Measurements from ENCODE around the gene SERGEF.

SERGEF gene

DNA sequence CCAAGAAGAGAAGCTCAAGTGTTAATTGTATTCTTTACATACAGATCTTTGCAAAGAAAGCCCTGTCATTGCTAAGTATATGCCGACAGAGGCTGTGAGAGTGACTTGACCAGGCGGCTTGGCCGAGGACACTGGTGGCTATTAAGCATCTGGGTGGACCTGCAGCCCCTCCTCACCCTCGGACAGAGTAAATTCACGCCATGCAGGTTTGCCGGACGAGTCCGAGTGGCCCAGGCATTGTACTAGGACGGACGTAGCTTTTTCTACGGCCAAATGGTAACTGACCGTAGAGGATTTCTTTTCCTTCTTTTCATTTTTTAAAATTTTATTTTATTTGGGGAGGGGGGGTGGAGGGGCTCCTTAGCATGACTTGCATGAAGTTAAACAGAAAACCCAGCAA is 231.2 kb downstream of the SERGEF start:
- H3K4me1 Mint-ChIP-seq (ENCODE audit: low read depth): no peaks in the 10 kb centered on the region
- H3K27ac Mint-ChIP-seq: no peak overlapping the region
- peaks cover 2% of the 10 kb centered on the region for H3K36me3 Mint-ChIP-seq
- H3K9me3 Mint-ChIP-seq (ENCODE audit: low read depth): no peaks in the 10 kb centered on the region
- H3K4me3 Mint-ChIP-seq: no peak overlapping the region
- H3K27me3 Mint-ChIP-seq: no peaks in the 10 kb centered on the region

DNA sequence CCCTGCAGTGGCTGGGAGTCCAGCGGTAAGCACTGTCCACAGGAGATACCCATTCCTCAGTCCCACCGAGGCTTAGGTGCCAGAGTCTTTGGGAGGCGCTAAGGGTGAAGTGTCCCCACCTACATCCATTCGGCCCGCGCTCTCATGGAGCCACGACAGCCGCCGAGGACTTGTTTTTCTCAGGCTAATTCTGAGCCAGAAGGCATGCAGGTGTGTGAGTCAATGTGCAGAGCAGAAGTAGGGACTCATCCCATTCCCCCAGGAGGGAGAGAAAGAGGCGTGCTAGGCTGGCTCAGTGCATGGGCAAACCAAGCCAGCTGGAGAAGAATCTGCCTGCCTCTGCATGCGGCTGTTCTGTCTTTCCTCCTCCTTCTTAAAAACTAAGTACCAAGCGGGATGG is 231.6 kb downstream of the SERGEF start:
- Mint-ChIP-seq H3K9me3 (ENCODE audit: low read depth) (no peaks in the 10 kb centered on the region), H3K4me3 (no peak overlapping the region), H3K27ac (no peak overlapping the region), H3K4me1 (ENCODE audit: low read depth) (no peaks in the 10 kb centered on the region), H3K36me3 (peaks cover 2% of the 10 kb centered on the region), H3K27me3 (no peaks in the 10 kb centered on the region)

DNA sequence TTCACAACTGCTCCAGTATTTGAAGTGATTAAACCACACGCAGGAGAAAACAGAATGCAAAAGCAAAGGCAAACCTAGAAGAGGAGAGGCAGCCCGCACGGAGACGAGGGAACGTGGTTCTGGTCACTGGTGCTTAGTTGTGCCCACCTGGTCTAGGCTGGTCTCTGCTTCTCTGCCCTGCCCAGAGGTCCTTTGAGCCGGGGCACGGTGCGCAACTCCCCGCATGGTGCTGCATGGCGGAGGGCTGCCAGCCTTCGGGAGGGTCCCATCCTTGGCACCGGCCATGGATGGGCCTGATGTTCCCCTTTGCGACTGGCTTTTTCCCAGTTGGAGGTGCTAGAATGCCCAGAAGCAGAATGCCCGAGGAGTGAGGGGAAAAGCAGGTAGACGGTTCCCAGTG is 232.2 kb downstream of the SERGEF start:
- Mint-ChIP-seq H3K4me3 (no peak overlapping the region), H3K36me3 (no peaks in the 10 kb centered on the region), H3K4me1 (ENCODE audit: low read depth) (no peaks in the 10 kb centered on the region), H3K9me3 (ENCODE audit: low read depth) (no peaks in the 10 kb centered on the region), H3K27me3 (no peaks in the 10 kb centered on the region), H3K27ac (no peak overlapping the region)

DNA sequence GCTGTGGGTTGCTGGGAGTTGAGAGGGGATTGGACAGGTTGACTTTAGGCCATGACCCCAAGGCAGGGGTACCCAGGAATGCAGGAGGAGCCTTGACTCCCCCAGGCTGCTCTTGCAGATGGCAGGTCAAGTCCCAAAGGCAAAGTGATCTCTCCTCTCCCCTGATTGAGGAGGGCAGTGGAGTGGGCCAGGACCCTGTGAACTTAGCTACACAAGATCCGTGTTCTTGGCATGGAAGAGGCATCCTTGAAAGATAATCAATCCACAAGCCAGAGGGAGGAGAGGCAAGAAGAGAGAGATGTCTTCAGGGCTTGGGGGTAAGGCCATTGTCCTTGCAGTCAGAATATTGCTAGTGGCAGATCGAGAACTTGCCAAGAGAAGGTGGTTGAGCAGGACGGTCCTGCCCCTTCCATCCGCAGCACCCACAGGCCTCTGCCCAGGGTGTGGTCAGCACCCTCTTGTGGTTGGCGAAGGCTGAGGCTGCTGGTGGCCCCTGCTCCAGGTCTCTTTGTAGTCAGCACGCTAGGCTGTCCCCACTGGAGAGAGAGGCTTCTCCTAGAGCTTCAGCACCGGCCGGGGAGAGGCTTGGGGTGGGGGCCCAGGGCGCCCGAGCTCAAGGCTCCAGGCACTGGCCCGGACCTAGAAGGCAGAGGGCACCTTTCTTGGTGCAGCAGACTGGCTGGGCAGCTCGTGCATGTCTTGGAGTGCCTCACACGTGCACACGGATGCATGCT is 232.8 kb downstream of the SERGEF start:
- Mint-ChIP-seq H3K4me3 (no peak overlapping the region), H3K27me3 (no peaks in the 10 kb centered on the region), H3K4me1 (ENCODE audit: low read depth) (no peaks in the 10 kb centered on the region), H3K36me3 (no peaks in the 10 kb centered on the region), H3K9me3 (ENCODE audit: low read depth) (no peaks in the 10 kb centered on the region), H3K27ac (no peak overlapping the region)

DNA sequence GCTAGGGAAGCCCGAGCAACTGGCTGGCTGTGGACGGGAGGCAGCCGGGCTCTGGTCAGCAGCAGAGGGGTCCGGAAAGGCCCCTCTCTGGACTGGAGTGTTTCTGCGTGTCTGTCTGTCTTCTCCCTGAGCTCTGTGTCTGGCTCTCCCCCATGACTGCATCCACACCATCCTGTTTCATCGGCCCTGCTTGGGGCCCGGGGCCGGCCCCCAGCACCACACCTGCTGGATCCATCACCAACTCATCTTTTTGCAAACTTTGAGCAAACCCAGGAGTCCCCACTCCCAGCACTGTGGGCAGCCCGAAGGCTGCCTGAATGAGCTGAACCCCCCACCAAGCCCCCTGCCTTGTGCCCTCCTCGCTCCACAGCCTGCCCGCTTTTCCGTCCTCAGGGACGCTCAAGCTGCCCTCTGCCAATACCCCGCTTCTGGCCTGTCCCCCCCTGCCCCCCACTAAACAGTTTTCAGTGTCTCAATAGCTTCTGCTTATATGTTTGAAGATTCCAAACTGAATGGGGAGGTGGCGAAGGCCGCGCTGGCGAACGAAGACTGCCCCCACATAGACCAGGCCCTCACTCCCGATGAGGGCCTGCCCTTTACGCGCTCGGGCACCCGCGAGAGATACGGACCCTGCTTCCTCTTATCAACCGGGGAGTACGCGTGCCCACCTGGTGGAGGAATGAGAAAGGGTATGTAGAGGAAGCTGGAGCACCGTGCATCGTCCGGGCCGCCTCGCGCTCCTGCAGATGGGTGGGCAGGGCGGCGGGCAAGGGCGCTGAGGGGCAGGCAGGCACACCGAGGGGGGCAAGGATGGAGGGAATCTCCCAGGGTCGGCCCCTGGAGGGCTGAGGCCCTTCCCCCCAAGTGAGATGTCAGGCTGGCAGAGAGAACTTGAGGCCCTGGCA is 233.6 kb downstream of the SERGEF start:
- Mint-ChIP-seq H3K4me3 (no peak overlapping the region), H3K9me3 (ENCODE audit: low read depth) (no peaks in the 10 kb centered on the region), H3K4me1 (ENCODE audit: low read depth) (no peaks in the 10 kb centered on the region), H3K36me3 (no peaks in the 10 kb centered on the region), H3K27ac (no peak overlapping the region), H3K27me3 (no peaks in the 10 kb centered on the region)

DNA sequence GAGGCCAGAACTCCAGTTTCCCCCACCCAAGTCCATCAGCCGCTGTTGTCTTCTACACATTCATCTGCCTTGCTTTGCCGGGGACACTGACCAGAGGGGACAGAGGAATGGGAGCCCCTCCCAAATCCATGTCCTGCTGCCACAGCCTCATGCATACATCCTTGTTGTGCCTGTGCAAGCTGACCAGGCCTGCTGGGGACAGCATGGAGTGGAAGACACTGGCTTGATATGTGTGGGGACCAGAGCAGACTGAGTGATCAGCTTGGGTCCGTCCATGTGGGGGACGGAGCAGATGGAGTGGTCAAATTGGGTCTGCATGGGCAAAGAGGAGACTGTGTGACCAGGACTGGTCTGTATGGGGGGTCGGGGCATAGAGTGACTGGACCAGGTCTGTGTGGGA is 234.5 kb downstream of the SERGEF start:
- Mint-ChIP-seq H3K9me3 (ENCODE audit: low read depth) (no peaks in the 10 kb centered on the region), H3K27ac (no peak overlapping the region), H3K36me3 (no peaks in the 10 kb centered on the region), H3K27me3 (no peaks in the 10 kb centered on the region), H3K4me1 (ENCODE audit: low read depth) (no peaks in the 10 kb centered on the region), H3K4me3 (no peak overlapping the region)

DNA sequence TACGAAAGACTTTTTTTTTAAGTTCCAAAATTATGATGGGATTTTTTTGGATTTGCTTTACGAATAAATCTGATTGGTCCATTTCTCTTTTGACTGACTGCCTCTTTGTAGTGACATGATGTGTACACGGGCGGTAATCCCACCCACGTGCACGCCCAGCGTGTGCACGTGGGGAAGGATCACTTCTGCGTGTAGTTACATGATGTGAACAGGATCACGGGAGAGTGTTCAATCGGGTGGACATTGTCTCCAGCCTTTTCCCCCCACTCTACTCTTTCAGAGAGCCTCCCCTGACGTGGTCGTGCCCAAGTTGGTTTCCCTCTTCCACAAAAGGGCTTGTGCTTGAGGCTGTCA is 235.1 kb downstream of the SERGEF start:
- Mint-ChIP-seq H3K4me1 (ENCODE audit: low read depth) (no peaks in the 10 kb centered on the region), H3K9me3 (ENCODE audit: low read depth) (no peaks in the 10 kb centered on the region), H3K27ac (no peak overlapping the region), H3K4me3 (no peak overlapping the region), H3K36me3 (no peaks in the 10 kb centered on the region), H3K27me3 (no peaks in the 10 kb centered on the region)

DNA sequence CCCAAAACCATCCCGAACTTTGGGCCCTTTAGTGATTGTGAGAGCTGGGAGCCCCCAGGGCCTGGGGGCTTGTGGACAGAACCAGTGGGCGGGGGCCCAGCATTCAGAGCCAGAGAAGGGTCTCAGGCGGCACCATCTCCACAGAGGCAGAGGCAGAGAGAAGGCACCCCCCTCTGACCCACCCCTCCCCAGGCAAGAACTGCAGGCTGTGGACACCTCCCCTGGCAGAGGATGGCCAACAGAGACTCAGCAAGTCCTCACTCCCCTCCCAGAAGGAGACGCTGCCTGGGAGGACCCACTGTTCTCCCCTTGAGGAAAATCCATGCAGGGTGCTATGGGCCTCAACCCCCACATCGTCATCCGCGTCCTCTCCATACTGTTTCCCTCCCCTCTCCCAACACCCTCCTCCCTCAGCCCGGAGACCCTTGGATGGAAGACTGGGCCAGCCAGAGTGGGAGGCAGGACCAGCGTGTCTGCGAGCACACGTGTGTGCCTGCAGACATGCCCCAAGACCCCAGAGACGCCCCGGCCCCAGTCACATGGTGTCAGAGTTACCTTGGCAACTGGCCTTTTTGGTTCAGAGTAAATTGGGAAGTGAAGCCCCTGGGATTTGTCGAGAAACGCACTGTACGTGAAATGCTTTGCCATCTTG is 235.6 kb downstream of the SERGEF start:
- no peaks in the 10 kb centered on the region for H3K27me3 Mint-ChIP-seq
- no peaks in the 10 kb centered on the region for H3K4me1 Mint-ChIP-seq (ENCODE audit: low read depth)
- no peak overlapping the region for H3K4me3 Mint-ChIP-seq
- no peak overlapping the region for H3K27ac Mint-ChIP-seq
- no peaks in the 10 kb centered on the region for H3K9me3 Mint-ChIP-seq (ENCODE audit: low read depth)
- H3K36me3 Mint-ChIP-seq: no peaks in the 10 kb centered on the region

DNA sequence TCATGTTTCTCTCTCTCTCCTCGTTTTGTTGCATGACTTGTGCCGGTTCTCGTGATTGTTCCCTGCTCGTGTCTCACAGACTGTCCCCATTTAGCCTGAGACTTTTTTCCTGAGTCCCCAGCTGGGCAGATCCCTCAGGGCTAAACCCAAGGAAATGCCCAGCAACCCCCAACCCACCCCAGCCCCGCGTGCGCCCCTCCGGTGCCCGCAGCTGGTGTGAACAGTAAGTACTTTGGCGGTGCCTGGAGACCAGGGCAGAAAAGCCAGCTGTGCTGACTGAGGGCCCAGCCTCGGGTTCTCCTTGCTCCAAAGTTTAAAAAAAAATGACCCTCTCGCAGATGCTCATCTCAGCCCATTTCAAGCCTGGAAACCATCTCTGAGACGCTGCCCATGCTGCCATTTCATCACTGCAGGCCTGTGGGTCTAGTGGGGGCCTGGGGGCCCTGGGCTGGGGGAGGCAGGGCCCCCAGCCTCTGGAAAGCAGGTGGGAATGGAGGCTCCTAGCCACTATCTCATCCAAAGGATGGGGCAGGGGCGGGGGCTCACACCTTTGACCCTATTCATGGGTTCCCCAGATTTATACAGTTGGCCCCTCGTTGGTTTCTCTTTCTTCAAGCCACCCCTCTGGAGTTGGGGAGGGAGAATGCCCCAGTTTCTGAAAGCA is 236.5 kb downstream of the SERGEF start:
- H3K9me3 Mint-ChIP-seq (ENCODE audit: low read depth): no peaks in the 10 kb centered on the region
- no peak overlapping the region for H3K4me3 Mint-ChIP-seq
- H3K4me1 Mint-ChIP-seq (ENCODE audit: low read depth): no peaks in the 10 kb centered on the region
- no peak overlapping the region for H3K27ac Mint-ChIP-seq
- H3K36me3 Mint-ChIP-seq: no peaks in the 10 kb centered on the region
- no peaks in the 10 kb centered on the region for H3K27me3 Mint-ChIP-seq

DNA sequence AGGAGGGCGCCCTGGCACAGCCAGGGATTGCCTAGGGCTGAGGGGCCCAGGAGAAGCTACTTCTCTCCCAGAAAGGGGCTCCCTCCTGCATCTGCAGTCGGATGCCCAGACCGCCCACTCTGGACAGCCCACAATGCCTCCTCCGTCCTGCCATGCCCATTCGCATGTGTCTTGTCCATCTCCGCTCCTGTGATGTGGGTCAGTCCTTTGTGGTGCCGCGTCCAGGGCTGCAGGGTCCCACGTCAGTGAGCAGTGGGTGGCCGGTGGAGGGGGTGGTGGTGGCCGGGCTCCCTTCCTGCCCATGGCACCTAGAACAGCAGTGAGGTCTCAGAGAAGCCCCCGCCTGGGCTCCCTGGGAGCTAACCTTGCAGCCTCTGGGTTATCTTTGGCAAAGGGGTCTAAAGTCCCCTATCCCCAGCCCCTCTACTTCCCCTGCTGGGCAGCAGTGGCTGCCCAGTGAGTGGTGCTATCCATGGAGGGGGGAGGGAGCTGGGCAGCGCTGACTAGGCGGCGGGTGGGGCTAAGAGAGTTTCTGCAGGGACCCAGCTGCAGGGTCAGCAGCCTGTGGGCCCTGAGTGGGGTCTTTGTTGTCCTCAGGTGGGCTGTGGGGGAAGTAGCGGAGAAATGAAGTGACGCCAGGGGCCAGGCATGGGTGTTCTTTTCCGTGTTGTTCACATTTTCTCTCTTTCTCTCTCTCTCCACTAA is 237.2 kb downstream of the SERGEF start:
- no peaks in the 10 kb centered on the region for H3K4me1 Mint-ChIP-seq (ENCODE audit: low read depth)
- no peak overlapping the region for H3K27ac Mint-ChIP-seq
- H3K27me3 Mint-ChIP-seq: no peaks in the 10 kb centered on the region
- no peaks in the 10 kb centered on the region for H3K36me3 Mint-ChIP-seq
- H3K9me3 Mint-ChIP-seq (ENCODE audit: low read depth): no peaks in the 10 kb centered on the region
- no peak overlapping the region for H3K4me3 Mint-ChIP-seq

DNA sequence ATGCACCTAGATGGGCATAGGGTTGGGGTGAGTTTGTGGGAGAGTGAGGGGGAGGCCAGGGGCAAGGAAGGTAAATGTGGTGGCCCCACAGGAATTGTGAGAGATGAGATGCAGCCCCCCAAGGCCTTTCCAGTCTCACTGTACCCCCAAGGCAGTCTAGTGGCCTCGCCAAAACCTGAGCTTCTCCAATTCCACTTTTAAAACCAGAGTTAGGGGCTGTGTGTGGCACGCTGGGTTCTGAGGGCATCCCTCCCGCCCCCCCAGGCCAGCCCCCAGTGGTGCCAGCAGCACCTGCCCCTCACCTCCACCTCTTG is 237.9 kb downstream of the SERGEF start:
- Mint-ChIP-seq H3K36me3 (no peaks in the 10 kb centered on the region), H3K27ac (no peak overlapping the region), H3K9me3 (ENCODE audit: low read depth) (no peaks in the 10 kb centered on the region), H3K27me3 (no peaks in the 10 kb centered on the region), H3K4me3 (no peak overlapping the region), H3K4me1 (ENCODE audit: low read depth) (no peaks in the 10 kb centered on the region)

DNA sequence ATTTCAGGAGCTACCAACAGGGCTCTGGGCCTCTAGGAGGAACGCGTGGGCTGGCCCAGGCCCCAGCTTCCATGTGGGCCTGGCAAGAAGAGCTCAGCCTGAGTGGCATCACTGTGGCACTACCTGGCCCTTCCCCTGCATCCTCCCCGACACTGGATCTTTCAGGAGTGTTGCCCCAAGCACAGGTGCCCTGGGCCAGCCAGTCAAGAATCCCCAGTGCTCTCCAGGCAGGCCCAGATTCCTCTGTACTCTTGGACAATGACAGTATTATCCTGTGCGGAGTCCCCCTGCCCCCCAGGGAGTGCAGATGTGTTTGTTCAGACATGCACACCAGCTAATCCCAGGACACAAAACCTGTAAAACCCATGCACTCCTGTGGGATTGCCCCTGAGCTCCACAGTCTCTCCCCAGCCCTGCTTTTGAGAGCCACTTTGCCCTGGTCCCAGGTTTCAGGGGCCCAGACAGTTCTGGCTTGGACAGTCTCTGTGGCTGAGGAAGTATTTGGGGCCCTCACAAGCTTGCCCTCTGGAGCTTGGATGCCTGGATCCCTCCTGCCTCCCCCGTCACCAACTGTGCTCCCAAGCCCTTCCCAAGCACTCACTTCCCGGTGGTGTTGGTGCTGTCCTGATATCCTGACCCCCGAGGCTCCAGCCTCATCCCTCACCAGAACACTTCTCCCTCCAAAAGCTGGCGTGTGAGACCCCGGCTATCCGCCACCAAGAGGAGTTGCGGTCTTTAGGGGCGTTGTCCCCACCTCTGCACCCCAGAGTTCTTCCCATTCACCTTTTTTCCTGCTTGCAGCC is 238.4 kb downstream of the SERGEF start:
- no peak overlapping the region for H3K27ac Mint-ChIP-seq
- no peak overlapping the region for H3K4me3 Mint-ChIP-seq
- H3K4me1 Mint-ChIP-seq (ENCODE audit: low read depth): no peaks in the 10 kb centered on the region
- H3K9me3 Mint-ChIP-seq (ENCODE audit: low read depth): no peaks in the 10 kb centered on the region
- no peaks in the 10 kb centered on the region for H3K27me3 Mint-ChIP-seq
- H3K36me3 Mint-ChIP-seq: no peaks in the 10 kb centered on the region

DNA sequence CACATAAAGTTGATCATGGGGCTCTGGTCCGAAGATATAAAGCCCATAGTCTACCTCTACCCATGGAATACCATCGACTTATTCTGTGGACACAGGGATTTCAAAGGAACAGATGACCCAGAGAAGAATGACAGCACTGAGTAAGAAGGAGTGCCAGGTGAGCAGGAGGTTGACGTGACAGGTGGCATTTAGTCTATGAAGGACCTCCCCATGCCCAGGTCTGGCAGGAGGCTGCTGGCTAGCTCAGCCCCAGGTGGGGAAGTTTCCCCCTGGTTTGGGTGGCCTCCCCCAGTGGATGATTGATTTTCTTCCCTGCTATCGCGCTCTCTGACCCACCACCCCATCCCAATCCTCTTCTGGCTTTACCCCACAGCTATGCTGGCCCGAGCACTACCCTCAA is 239.2 kb downstream of the SERGEF start:
- no peak overlapping the region for H3K4me3 Mint-ChIP-seq
- H3K27me3 Mint-ChIP-seq: no peaks in the 10 kb centered on the region
- H3K27ac Mint-ChIP-seq: no peak overlapping the region
- no peaks in the 10 kb centered on the region for H3K9me3 Mint-ChIP-seq (ENCODE audit: low read depth)
- no peaks in the 10 kb centered on the region for H3K36me3 Mint-ChIP-seq
- H3K4me1 Mint-ChIP-seq (ENCODE audit: low read depth): no peaks in the 10 kb centered on the region

Data from activated naive CD8-positive, alpha-beta T cell (primary cell).